Activated T-cell treated with anti-CD3 and anti-CD28 coated beads for 4 hours (primary cell): Measurements from ENCODE around the gene MYPN.

Source experiments
- DNase-seq: peaks from one replicate; pipeline ENCODE4 v3.0.0-alpha.2; 2020

The MYPN gene

GRCh38 chr10:68092512-68092911 is 16.8 kb upstream of the MYPN start:
- no peak for DNase-seq

- no peak for DNase-seq
Measured at GRCh38 chr10:68095153-68095552, 14.1 kb upstream of the MYPN start.

- no peak for DNase-seq
Measured at GRCh38 chr10:68096913-68097516, 12.3 kb upstream of the MYPN start.

- no peak for DNase-seq
Measured at GRCh38 chr10:68099736-68100135, 9.6 kb upstream of the MYPN start.

GRCh38 chr10:68101066-68101465 is 8.2 kb upstream of the MYPN start:
- DNase-seq, result no peak

GRCh38 chr10:68103261-68103878 is 5.9 kb upstream of the MYPN start:
- no peak for DNase-seq

- no peak for DNase-seq
Measured at GRCh38 chr10:68103901-68104300, 5.4 kb upstream of the MYPN start.

GRCh38 chr10:68105820-68106219 is 3.5 kb upstream of the MYPN start:
- DNase-seq, result no peak

- no peak for DNase-seq
Measured at GRCh38 chr10:68106656-68107055, 2.6 kb upstream of the MYPN start.

GRCh38 chr10:68107651-68108050 is 1.6 kb upstream of the MYPN start:
- DNase-seq, result no peak

GRCh38 chr10:68108051-68108450 is 1.2 kb upstream of the MYPN start:
- DNase-seq, result no peak

GRCh38 chr10:68108653-68109052 is 635 bp upstream of the MYPN start:
- DNase-seq, result no peak

- no peak for DNase-seq
Measured at GRCh38 chr10:68110027-68110426, 739 bp downstream of the MYPN start.

GRCh38 chr10:68111584-68111983 is 2.3 kb downstream of the MYPN start:
- DNase-seq, result no peak

- DNase-seq, result no peak
Measured at GRCh38 chr10:68112837-68113236, 3.5 kb downstream of the MYPN start.

GRCh38 chr10:68118657-68119056 is 9.4 kb downstream of the MYPN start:
- no peak for DNase-seq

- DNase-seq, result no peak
Measured at GRCh38 chr10:68121020-68121743, 11.9 kb downstream of the MYPN start.

GRCh38 chr10:68121852-68122251 is 12.6 kb downstream of the MYPN start:
- no peak for DNase-seq

- DNase-seq, result no peak
Measured at GRCh38 chr10:68124718-68125117, 15.4 kb downstream of the MYPN start.

GRCh38 chr10:68125772-68126171 is 16.5 kb downstream of the MYPN start:
- DNase-seq, result no peak

GRCh38 chr10:68128015-68128414 is 18.7 kb downstream of the MYPN start:
- DNase-seq, result no peak

GRCh38 chr10:68132391-68132790 is 23.1 kb downstream of the MYPN start:
- DNase-seq, result no peak

GRCh38 chr10:68133523-68133922 is 24.2 kb downstream of the MYPN start:
- DNase-seq, result no peak

- no peak for DNase-seq
Measured at GRCh38 chr10:68135362-68135761, 26.1 kb downstream of the MYPN start.
